Liver (tissue), 9 donors: Measurements from ENCODE around the gene CELF4. TPM values are rescaled to one million over a fixed set of nuclear protein-coding genes. Genes with fewer than 3 reads are reported as not detected.

Source experiments
- DNase-seq: peaks from one replicate; pipeline ENCODE4 v3.0.0-alpha.2; 2017; ENCODE audit warnings: low spot score
- H3K27ac ChIP-seq, 2 donors: one replicate each; pipeline ENCODE4 v1.7.0; 2013; ENCODE audit warnings: inconsistent platforms in 2 of 2, low read length in 2 of 2, control low read depth in 1 of 2, low read depth in 1 of 2, mild to moderate bottlenecking in 1 of 2
- H3K27me3 ChIP-seq, 4 donors: one replicate each; pipeline versions ENCODE4 v1.6.1 to v1.7.0; 2013; ENCODE audit warnings: low read length in 3 of 4, inconsistent platforms in 1 of 4, mild to moderate bottlenecking in 1 of 4, moderate library complexity in 1 of 4; ENCODE audit not compliant: control insufficient read depth in 4 of 4, insufficient read depth in 4 of 4
- H3K36me3 ChIP-seq, 4 donors: one replicate each; pipeline versions ENCODE4 v1.6.1 to v1.7.0; 2013; ENCODE audit warnings: low read length in 3 of 4, mild to moderate bottlenecking in 3 of 4, low read depth in 1 of 4, moderate library complexity in 1 of 4; ENCODE audit not compliant: control insufficient read depth in 4 of 4, insufficient read depth in 3 of 4
- H3K4me1 ChIP-seq, 4 donors: one replicate each; pipeline versions ENCODE4 v1.6.1 to v1.7.0; 2013; ENCODE audit warnings: low read length in 3 of 4, mild to moderate bottlenecking in 3 of 4, moderate library complexity in 1 of 4; ENCODE audit not compliant: control insufficient read depth in 4 of 4, insufficient read depth in 4 of 4
- H3K4me3 ChIP-seq, 3 donors: one replicate each; pipeline versions ENCODE4 v1.6.1 to v1.7.0; 2013; ENCODE audit warnings: low read length in 3 of 3, control low read depth in 1 of 3, low read depth in 1 of 3, mild to moderate bottlenecking in 1 of 3
- H3K9ac ChIP-seq, 2 donors: one replicate each; pipeline ENCODE4 v1.7.0; 2013; ENCODE audit warnings: low read length in 2 of 2, mild to moderate bottlenecking in 2 of 2, moderate library complexity in 2 of 2, control low read depth in 1 of 2, low read depth in 1 of 2
- H3K9me3 ChIP-seq, 4 donors: one replicate each; pipeline versions ENCODE4 v1.6.1 to v1.7.0; 2013; ENCODE audit warnings: low read length in 3 of 4; ENCODE audit not compliant: control insufficient read depth in 4 of 4
- ATF3 ChIP-seq: IDR thresholded peaks from 2 replicates; pipeline ENCODE4 v1.6.1; 2016; ENCODE audit warnings: antibody characterized with exemption
- CTCF ChIP-seq: fragments of 150-350 bp; IDR thresholded peaks from 2 replicates; pipeline ENCODE4 v1.5.1; 2017; ENCODE audit warnings: improper control_type of control experiment, low read depth, low read length; ENCODE audit not compliant: missing input control
- EGR1 ChIP-seq, 2 donors: IDR thresholded peaks; 2 replicates each; pipeline ENCODE4 v1.6.1; 2016 to 2018; ENCODE audit warnings: antibody characterized with exemption in 2 of 2, low read depth in 2 of 2
- FOXA1 ChIP-seq: IDR thresholded peaks from 2 replicates; pipeline ENCODE4 v1.6.1; 2016; ENCODE audit warnings: antibody characterized with exemption
- FOXA2 ChIP-seq: IDR thresholded peaks from 2 replicates; pipeline ENCODE4 v1.6.1; 2016; ENCODE audit warnings: antibody characterized with exemption
- GABPA ChIP-seq, 2 donors: IDR thresholded peaks in 1 of 2; conservative IDR thresholded peaks in 1 of 2; 2 replicates each; pipeline ENCODE4 v1.6.1; 2016; ENCODE audit warnings: antibody characterized with exemption in 2 of 2, mild to moderate bottlenecking in 1 of 2, moderate library complexity in 1 of 2
- HNF4A ChIP-seq, 2 donors: conservative IDR thresholded peaks; 2 replicates each; pipeline ENCODE4 v1.6.1; 2016; ENCODE audit warnings: antibody characterized with exemption in 2 of 2, mild to moderate bottlenecking in 2 of 2
- HNF4G ChIP-seq: IDR thresholded peaks from 2 replicates; pipeline ENCODE4 v1.6.1; 2016; ENCODE audit warnings: antibody characterized with exemption
- JUND ChIP-seq, 2 donors: IDR thresholded peaks; 2 replicates each; pipeline ENCODE4 v1.6.1; 2016; ENCODE audit warnings: antibody characterized with exemption in 2 of 2
- MAX ChIP-seq: IDR thresholded peaks from 2 replicates; pipeline ENCODE4 v1.6.1; 2016; ENCODE audit warnings: antibody characterized with exemption
- NR2F2 ChIP-seq: IDR thresholded peaks from 2 replicates; pipeline ENCODE4 v1.6.1; 2016; ENCODE audit warnings: antibody characterized with exemption
- RAD21 ChIP-seq, 2 donors: IDR thresholded peaks; 2 replicates each; pipeline ENCODE4 v1.6.1; 2016; ENCODE audit warnings: antibody characterized with exemption in 2 of 2, mild to moderate bottlenecking in 2 of 2
- REST ChIP-seq: IDR thresholded peaks from 2 replicates; pipeline ENCODE4 v1.6.1; 2016; ENCODE audit warnings: antibody characterized with exemption, mild to moderate bottlenecking
- RXRA ChIP-seq, 2 donors: IDR thresholded peaks; 2 replicates each; pipeline ENCODE4 v1.6.1; 2017 to 2018; ENCODE audit warnings: antibody characterized with exemption in 2 of 2, mild to moderate bottlenecking in 1 of 2
- SP1 ChIP-seq: IDR thresholded peaks from 2 replicates; pipeline ENCODE4 v1.6.1; 2018; ENCODE audit warnings: antibody characterized with exemption, mild to moderate bottlenecking
- TAF1 ChIP-seq: conservative IDR thresholded peaks from 2 replicates; pipeline ENCODE4 v1.6.1; 2016; ENCODE audit warnings: antibody characterized with exemption, mild to moderate bottlenecking
- YY1 ChIP-seq: IDR thresholded peaks from 2 replicates; pipeline ENCODE4 v1.6.1; 2016; ENCODE audit warnings: antibody characterized with exemption, mild to moderate bottlenecking
- ZBTB33 ChIP-seq: IDR thresholded peaks from 2 replicates; pipeline ENCODE4 v1.6.1; 2016; ENCODE audit warnings: antibody characterized with exemption
- WGBS: extraction: QIAGEN DNeasy Blood & Tissue Kit; methylation state at CpG from one replicate; pipeline ENCODE4 v1.1.7; 2013; 5-methylcytosine and 5-hydroxymethylcytosine counted together
- polyA plus RNA-seq, 2 donors: library from polyadenylated mRNA; stranded (reverse) in 1 of 2; unstranded in 1 of 2; fragments of 200-250 nt in 1 of 2; fragments of >200 nt in 1 of 2; fragmentation: Nextera tagmentation in 1 of 2; extraction: Ambion mirVana in 1 of 2; gene quantifications; one replicate each; pipeline versions ENCODE4 v1.2.1 to v1.2.3, GENCODE V29; 2013 to 2015
- total RNA-seq, 2 donors: library from RNA; depleted of rRNA; stranded (reverse); fragments of >200 nt; gene quantifications; one replicate each; pipeline ENCODE4 v1.2.3, GENCODE V29; 2014
- donor health status: healthy.
- donor health status: healthy.
- donor health status: healthy.
- donor health status: healthy.
- donor health status: healthy.

Gene CELF4
- total and polyA plus RNA-seq, 4 donors, result 0.08 to 0.28 (median 0.21) TPM; not detected in 1

GRCh38 chr18:37611614-37612279, 46.1 kb upstream of the CELF4 start (continued):
- TF ChIP-seq CTCF, result no peak
- TF ChIP-seq HNF4G, result no peak
- TF ChIP-seq YY1, result no peak
- TF ChIP-seq MAX, result no peak
- TF ChIP-seq JUND (IDR thresholded peaks at IDR 0.05), result no peak
- TF ChIP-seq GABPA (IDR thresholded peaks at IDR 0.05 in 1 of 2, conservative IDR thresholded peaks at IDR 0.05 in 1 of 2), result no peak
- TF ChIP-seq RAD21 (IDR thresholded peaks at IDR 0.05), result no peak
- TF ChIP-seq RXRA (IDR thresholded peaks at IDR 0.05), result no peak
- no peak for TF ChIP-seq FOXA2
- no peak for TF ChIP-seq NR2F2
- no peak for TF ChIP-seq HNF4A (conservative IDR thresholded peaks at IDR 0.05)
- TF ChIP-seq EGR1 (IDR thresholded peaks at IDR 0.05; ENCODE audit: low read depth in 2 of 2), result no peak

GRCh38 chr18:37608876-37609275, 43.3 kb upstream of the CELF4 start:
- no peak overlapping the region for H3K4me3 ChIP-seq
- H3K4me1 ChIP-seq, result no peaks in the 10 kb centered on the region
- no peak overlapping the region for H3K9ac ChIP-seq
- no peak for TF ChIP-seq YY1
- TF ChIP-seq RAD21 (IDR thresholded peaks at IDR 0.05), result no peak
- no peak for TF ChIP-seq ZBTB33
- TF ChIP-seq CTCF, result no peak
- no peak for TF ChIP-seq RXRA (IDR thresholded peaks at IDR 0.05)
- TF ChIP-seq REST, result no peak
- no peak for TF ChIP-seq ATF3
- no peak for TF ChIP-seq JUND (IDR thresholded peaks at IDR 0.05)
- TF ChIP-seq FOXA1, result no peak
- TF ChIP-seq GABPA (IDR thresholded peaks at IDR 0.05 in 1 of 2, conservative IDR thresholded peaks at IDR 0.05 in 1 of 2), result no peak
- TF ChIP-seq TAF1, result no peak
- no peak for TF ChIP-seq MAX
- TF ChIP-seq FOXA2, result no peak
- TF ChIP-seq NR2F2, result no peak
- no peak for TF ChIP-seq HNF4G
- no peak for TF ChIP-seq HNF4A (conservative IDR thresholded peaks at IDR 0.05)
- TF ChIP-seq SP1, result no peak
- 88% methylated on average over 10 of the region's 10 CpGs for WGBS
- H3K27ac ChIP-seq, result no peak overlapping the region
- H3K36me3 ChIP-seq, result no peaks in the 10 kb centered on the region
- no peaks in the 10 kb centered on the region for H3K9me3 ChIP-seq
- DNase-seq, result no peak
- no peaks in the 10 kb centered on the region for H3K27me3 ChIP-seq
